Measurements from ENCODE around the gene POLR1H. TPM values are rescaled to one million over a fixed set of nuclear protein-coding genes. Genes with fewer than 3 reads are reported as not detected.

Gene POLR1H
- total RNA-seq, 1 donor from 2014 or later = 21.1 TPM

- no peak for DNase-seq (ENCODE audit: low spot score)
Observed at GRCh38 chr6:30061858-30062458, 893 bp downstream of the POLR1H start.

- DNase-seq (ENCODE audit: low spot score) = no peak
Observed at GRCh38 chr6:30062471-30063178, 1.6 kb downstream of the POLR1H start.

GRCh38 chr6:30063315-30063714 is 2.2 kb downstream of the POLR1H start:
- no peak for DNase-seq (ENCODE audit: low spot score)

DNA sequence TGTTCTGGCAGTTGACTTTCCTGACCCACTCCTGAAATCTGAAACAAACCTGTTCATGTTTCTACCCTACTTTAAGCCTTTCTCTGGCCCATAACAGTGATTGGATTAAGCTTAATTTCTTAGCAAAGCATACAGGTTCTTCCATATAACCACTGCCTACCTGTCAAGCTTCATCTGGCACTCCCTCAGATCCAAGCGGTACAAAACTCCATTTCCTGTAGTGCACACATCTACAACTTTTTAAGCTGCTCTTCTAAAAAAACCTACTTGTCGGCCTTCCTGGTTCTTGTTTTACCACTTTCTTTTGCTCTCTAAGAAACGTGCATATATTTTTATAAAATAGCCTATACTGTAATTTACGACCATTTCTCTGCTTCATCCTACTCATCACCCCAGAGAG is 5.0 kb downstream of the POLR1H start:
- no peak for DNase-seq (ENCODE audit: low spot score)

GRCh38 chr6:30066577-30067459 is 5.8 kb downstream of the POLR1H start, which contains the start of gene PPP1R11:
Gene PPP1R11, plus strand, starts transcription at chr6:30067198. Its CDS starts 213 bp downstream, at chr6:30067411.
- peak; percentile 97 for DNase-seq (ENCODE audit: low spot score)

GRCh38 chr6:30067460-30068139 is 6.5 kb downstream of the POLR1H start:
- DNase-seq (ENCODE audit: low spot score) = no peak

- DNase-seq (ENCODE audit: low spot score) = no peak
Observed at GRCh38 chr6:30071081-30071818, 10.2 kb downstream of the POLR1H start.

DNA sequence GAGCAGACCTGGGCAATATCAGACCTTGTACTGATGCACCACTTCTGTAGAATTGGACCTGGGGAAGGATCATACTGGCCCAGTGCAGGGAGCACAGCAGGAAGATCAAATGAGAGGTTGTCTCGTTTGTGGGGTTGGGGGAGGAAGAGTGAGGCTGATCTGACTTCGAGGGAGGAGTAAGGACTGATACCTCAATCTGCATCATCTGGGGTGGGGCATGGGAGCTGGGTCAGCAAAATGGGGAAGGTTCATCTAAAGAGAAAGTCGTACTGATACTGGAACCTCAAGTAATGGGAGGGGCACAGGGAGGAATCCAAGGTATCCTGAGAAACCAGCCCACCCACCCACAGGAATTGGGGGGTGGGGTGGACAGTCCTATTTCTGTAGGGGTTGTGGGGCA is 10.8 kb downstream of the POLR1H start:
- DNase-seq (ENCODE audit: low spot score) = no peak

DNA sequence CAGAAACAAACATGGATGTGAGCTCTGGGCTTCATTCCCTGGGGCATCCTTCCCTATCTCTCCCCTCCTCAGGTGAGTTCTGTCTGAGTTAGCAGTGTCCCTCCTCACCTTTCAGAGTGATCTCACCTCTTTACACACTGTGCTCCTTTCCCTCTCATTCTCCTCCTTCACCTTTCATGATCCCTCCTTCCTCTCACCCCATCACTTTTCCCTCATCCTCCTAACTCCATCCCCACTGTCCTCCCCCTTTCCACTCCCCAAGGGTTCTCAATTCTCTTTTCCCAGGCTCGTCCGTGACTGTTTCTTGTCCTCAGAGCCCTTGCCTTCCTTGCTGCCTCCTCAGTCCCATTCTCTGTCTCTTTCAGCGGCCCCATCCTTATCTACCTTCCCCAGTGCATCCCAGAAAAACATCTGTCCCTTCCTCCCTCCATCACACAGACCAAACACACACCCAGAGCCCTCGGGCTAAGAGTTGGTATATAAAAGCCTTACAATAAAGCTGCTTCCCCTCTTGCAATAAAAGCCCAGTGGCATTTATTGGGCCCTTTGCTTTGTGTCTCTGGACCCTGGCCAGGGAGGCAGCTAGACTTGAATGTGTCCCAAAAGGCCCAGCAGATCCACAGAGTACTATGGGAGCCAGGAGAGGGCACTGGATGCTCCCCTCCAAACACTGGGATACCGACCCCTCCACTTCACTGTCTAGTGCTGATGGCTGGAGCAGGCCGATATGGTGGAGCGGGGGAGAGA is 12.6 kb downstream of the POLR1H start:
- DNase-seq (ENCODE audit: low spot score) = no peak

DNA sequence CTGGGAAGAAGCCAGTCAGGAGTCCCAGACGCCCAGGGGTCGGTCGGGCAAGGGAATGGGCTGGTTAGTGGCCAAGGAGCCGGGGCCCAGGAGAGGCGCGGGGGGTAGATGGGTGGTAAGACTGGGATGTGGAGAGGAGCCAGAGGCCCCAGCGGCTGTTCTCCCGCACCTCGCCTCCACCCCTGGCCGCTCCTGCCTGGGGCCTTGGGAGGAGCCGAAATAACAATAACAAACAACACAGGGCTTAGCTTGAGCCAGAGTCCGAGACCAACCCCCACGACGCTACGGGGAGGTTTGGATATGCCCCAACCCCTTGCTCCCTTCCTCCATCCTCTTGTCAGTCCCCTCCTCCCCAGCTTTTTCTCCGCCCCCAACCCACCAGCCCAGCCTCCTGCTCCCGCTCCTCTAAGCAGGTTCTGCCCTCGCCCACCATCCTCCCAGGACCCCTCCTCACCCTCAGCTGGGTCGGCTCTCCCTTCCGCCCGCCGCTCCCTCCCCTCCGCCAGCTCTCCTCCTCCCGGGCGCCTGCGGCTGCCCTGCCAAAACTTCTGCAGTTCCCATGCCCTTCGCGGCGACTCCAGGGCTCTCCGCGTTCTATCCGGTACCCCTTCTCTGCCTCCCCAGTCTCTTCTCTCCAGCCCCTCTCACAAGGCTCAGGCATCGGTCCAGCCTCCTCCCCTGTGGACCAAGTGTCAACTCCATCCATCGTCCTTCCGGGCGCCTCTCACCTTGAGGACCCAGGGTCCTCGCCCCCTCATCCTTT is 13.4 kb downstream of the POLR1H start:
- DNase-seq (ENCODE audit: low spot score) = no peak

- no peak for DNase-seq (ENCODE audit: low spot score)
Observed at GRCh38 chr6:30075094-30075789, 14.2 kb downstream of the POLR1H start, which contains the start of gene RNF39. Gene RNF39, minus strand, starts transcription at chr6:30075769. Its CDS starts 184 bp downstream, at chr6:30075585.

GRCh38 chr6:30075790-30076732 is 15.0 kb downstream of the POLR1H start:
- no peak for DNase-seq (ENCODE audit: low spot score)

DNA sequence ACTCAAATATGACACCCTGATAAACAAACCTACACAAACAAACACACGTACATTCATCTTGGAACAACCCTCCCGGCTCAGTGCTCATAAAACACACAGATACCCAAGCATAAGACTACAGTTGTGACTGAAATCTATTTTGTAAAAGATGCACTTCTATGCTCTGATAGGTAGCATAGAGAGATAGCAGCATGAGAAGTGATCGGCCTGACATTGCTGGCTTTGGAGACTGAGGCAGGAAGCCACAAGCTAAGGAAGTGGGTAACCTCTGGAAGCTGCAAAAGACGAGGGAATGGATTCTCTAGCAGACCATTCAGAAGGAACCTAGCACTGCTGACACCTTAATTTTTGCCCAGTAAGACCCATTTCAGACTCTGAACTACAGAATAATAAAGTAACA is 16.2 kb downstream of the POLR1H start:
- no peak for DNase-seq (ENCODE audit: low spot score)

GRCh38 chr6:30087876-30088275 is 26.8 kb downstream of the POLR1H start:
- no peak for DNase-seq (ENCODE audit: low spot score)

DNA sequence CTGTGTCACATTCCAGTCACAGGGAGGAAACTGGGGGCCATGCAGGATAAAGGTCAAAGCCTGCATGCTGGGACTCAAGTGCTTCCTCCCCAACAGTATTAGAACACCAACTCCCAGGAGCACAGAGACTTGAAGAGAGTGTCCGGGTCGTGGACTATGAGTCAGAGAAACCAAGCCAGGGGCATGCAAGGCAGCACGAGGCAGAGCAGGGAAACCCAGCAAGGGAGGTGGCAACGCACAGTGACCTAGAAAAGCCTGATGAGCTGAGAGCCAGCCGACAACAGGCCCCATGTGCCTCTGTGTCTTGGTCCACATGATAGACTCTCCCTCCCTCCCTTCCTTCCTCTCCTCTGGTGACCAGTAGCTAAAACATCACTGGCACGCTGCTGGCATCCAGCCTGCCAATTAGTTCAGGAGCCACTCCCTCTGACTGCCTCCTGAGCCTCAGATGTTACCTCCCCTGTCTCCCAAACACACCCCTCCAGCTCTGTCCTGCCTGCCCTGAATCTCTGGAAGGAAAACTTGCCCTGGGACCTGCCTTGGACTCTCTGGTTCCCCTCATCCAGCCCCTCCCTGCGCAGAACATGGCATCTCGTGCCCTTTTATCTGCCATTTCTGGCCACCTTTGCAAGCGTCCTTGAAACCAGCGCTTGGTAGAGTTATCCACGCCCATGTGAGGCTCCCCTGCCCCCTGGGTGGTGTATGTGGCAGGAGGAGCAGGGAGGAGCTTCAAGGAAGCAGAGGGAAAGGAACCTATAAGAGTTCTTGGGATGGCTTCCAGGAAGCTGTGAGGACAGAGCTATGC is 30.7 kb downstream of the POLR1H start:
- DNase-seq (ENCODE audit: low spot score) = no peak

- DNase-seq (ENCODE audit: low spot score) = no peak
Observed at GRCh38 chr6:30092852-30093543, 31.9 kb downstream of the POLR1H start.

All from mesenteric fat pad (tissue), 1 donor.